SK-N-SH (cell line): ENCODE results near the gene EFCC1. TPM values are rescaled to one million over a fixed set of nuclear protein-coding genes. Genes with fewer than 3 reads are reported as not detected.

Experiments
- CTCF ChIA-PET: fragments of 300-600, 350-600 bp; formaldehyde crosslinking; extraction: SDS; loops from one replicate; lab custom pipeline; 2021; lab: Yijun Ruan, JAX
- POLR2A ChIA-PET: fragments of 350-600 bp; sonication (Branson Sonifier 250); formaldehyde crosslinking; extraction: SDS; loops from one replicate; lab custom pipeline; 2020; ENCODE audit warnings: antibody characterized with exemption, inconsistent platforms; lab: Yijun Ruan, JAX
- DNase-seq: peaks from one replicate; pipeline ENCODE4 v3.0.0; 2012
- H2AFZ ChIP-seq: fragments of 200-600 bp; sonication (generic); 2 replicates; pipeline ENCODE4 v1.8.1; 2016; ENCODE audit warnings: antibody characterized with exemption, mild to moderate bottlenecking, low read depth
- H3F3A ChIP-seq: fragments of 200-600 bp; sonication (generic); replicated peaks from 2 replicates; pipeline ENCODE3; 2016; ENCODE audit warnings: antibody characterized with exemption, mild to moderate bottlenecking; ENCODE audit not compliant: insufficient read depth
- H3K27ac ChIP-seq, 2 experiments: fragments of 200-500 bp in 1 of 2; fragments of 200-600 bp in 1 of 2; sonication (Bioruptor generic) in 1 of 2; sonication (generic), shearing (Covaris generic) in 1 of 2; 2 replicates each; pipeline versions ENCODE4 v1.5.1 to v1.6.1; 2014 to 2016; ENCODE audit warnings: low read depth in 2 of 2, inconsistent platforms in 1 of 2, low read length in 1 of 2, mild to moderate bottlenecking in 1 of 2, mixed read lengths in 1 of 2
- H3K27me3 ChIP-seq: fragments of 200-600 bp; sonication (generic), shearing (Covaris generic); 2 replicates; pipeline ENCODE4 v1.6.1; 2016; ENCODE audit warnings: mixed run types; ENCODE audit not compliant: insufficient read depth
- H3K36me3 ChIP-seq, 2 experiments: fragments of 200-500 bp in 1 of 2; fragments of 200-600 bp in 1 of 2; sonication (Bioruptor generic) in 1 of 2; sonication (generic) in 1 of 2; replicated peaks in 1 of 2; 2 replicates each; pipeline versions ENCODE3 to v1.5.1; 2014 to 2016; ENCODE audit warnings: low read length in 1 of 2, mild to moderate bottlenecking in 1 of 2; ENCODE audit not compliant: insufficient read depth in 2 of 2, control insufficient read depth in 1 of 2
- H3K4me1 ChIP-seq, 2 experiments: fragments of 200-500 bp in 1 of 2; fragments of 200-600 bp in 1 of 2; sonication (Bioruptor generic) in 1 of 2; sonication (generic), shearing (Covaris generic) in 1 of 2; 2 replicates each; pipeline versions ENCODE4 v1.5.1 to v1.6.1; 2014 to 2016; ENCODE audit warnings: low read depth in 1 of 2, low read length in 1 of 2, mixed run types in 1 of 2; ENCODE audit not compliant: insufficient read depth in 2 of 2, control insufficient read depth in 1 of 2
- H3K4me2 ChIP-seq: fragments of 200-600 bp; sonication (generic), shearing (Covaris generic); 2 replicates; pipeline ENCODE4 v1.6.1; 2017; ENCODE audit warnings: mixed run types
- H3K4me3 ChIP-seq, 2 experiments: fragments of 200-500 bp in 1 of 2; fragments of 200-600 bp in 1 of 2; sonication (Bioruptor generic) in 1 of 2; sonication (generic), shearing (Covaris generic) in 1 of 2; 2 replicates each; pipeline versions ENCODE4 v1.5.1 to v1.8.1; 2014 to 2016; ENCODE audit warnings: low read depth in 2 of 2, inconsistent platforms in 1 of 2, low read length in 1 of 2, mild to moderate bottlenecking in 1 of 2, mixed read lengths in 1 of 2, moderate library complexity in 1 of 2
- H3K79me2 ChIP-seq: fragments of 200-600 bp; sonication (generic); 2 replicates; pipeline ENCODE4 v1.8.1; 2017; ENCODE audit warnings: mild to moderate bottlenecking; ENCODE audit not compliant: insufficient read depth
- H3K9ac ChIP-seq: fragments of 200-600 bp; sonication (generic); 2 replicates; pipeline ENCODE4 v1.6.1; 2017; ENCODE audit warnings: mixed run types
- H3K9me2 ChIP-seq: fragments of 200-600 bp; sonication (generic); 2 replicates; pipeline ENCODE4 v1.6.1; 2017; ENCODE audit warnings: mixed run types
- H3K9me3 ChIP-seq: fragments of 200-600 bp; sonication (generic); 2 replicates; pipeline ENCODE4 v1.6.1; 2017; ENCODE audit warnings: mixed run types, mild to moderate bottlenecking, moderate library complexity
- H4K20me1 ChIP-seq: fragments of 200-600 bp; sonication (generic); 2 replicates; pipeline ENCODE4 v1.6.1; 2017; ENCODE audit warnings: mild to moderate bottlenecking, mixed run types; ENCODE audit not compliant: insufficient read depth
- CHD2 ChIP-seq: fragments of 150-350 bp; IDR thresholded peaks from 2 replicates; pipeline ENCODE4 v1.6.1; 2018; ENCODE audit warnings: low read length; ENCODE audit not compliant: partially characterized antibody
- EP300 ChIP-seq, 2 experiments: IDR thresholded peaks; 2 replicates each; pipeline versions ENCODE4 v1.4.0 to v1.6.1; 2012; ENCODE audit warnings: borderline replicate concordance in 1 of 2, low read depth in 1 of 2, low read length in 1 of 2
- FOSL2 ChIP-seq: IDR thresholded peaks from 2 replicates; pipeline ENCODE4 v1.4.0; 2012; ENCODE audit warnings: low read depth, mild to moderate bottlenecking, moderate library complexity, borderline replicate concordance
- FOXJ3 ChIP-seq: sonication (generic); formaldehyde crosslinking; IDR thresholded peaks from 2 replicates; pipeline ENCODE4 v1.5.1; 2020; ENCODE audit warnings: mild to moderate bottlenecking, missing genetic modification reagents
- GABPA ChIP-seq: IDR thresholded peaks from 2 replicates; pipeline ENCODE4 v1.4.0; 2012; ENCODE audit warnings: low read depth, mild to moderate bottlenecking
- GATA2 ChIP-seq: sonication (generic); formaldehyde crosslinking; IDR thresholded peaks from 2 replicates; pipeline ENCODE4 v1.5.0; 2020; ENCODE audit warnings: mild to moderate bottlenecking, missing genetic modification reagents
- MEF2A ChIP-seq: IDR thresholded peaks from 2 replicates; pipeline ENCODE4 v1.4.0; 2012; ENCODE audit warnings: low read depth, borderline replicate concordance
- NFIC ChIP-seq: IDR thresholded peaks from 2 replicates; pipeline ENCODE4 v1.4.0; 2012; ENCODE audit warnings: borderline replicate concordance
- WGBS: methylation state at CpG from one replicate; pipeline ENCODE4 v1.1.6; 2017; ENCODE audit warnings: low lambda C conversion rate; 5-methylcytosine and 5-hydroxymethylcytosine counted together
- polyA plus RNA-seq, 3 experiments: library from polyadenylated mRNA; depleted of rRNA; stranded (reverse); fragments of >200 nt; gene quantifications; 2 replicates each; pipeline ENCODE4 v1.2.3, GENCODE V29; 2012
- TF ChIP-seq, protein P1 (sequence below): fragments of 200-600 bp; sonication (generic); IDR thresholded peaks from 2 replicates; pipeline ENCODE4 v1.6.1; 2017; ENCODE audit warnings: antibody characterized with exemption, mild to moderate bottlenecking, moderate library complexity
- TF ChIP-seq, protein P2 (sequence below): IDR thresholded peaks from 2 replicates; pipeline ENCODE4 v1.6.1; 2012; ENCODE audit warnings: mild to moderate bottlenecking, low read depth, low read length, moderate library complexity

EFCC1 gene
- polyA plus RNA-seq, 1 of the 3 experiments (the other 2 are of a cell fraction) = not detected

DNA sequence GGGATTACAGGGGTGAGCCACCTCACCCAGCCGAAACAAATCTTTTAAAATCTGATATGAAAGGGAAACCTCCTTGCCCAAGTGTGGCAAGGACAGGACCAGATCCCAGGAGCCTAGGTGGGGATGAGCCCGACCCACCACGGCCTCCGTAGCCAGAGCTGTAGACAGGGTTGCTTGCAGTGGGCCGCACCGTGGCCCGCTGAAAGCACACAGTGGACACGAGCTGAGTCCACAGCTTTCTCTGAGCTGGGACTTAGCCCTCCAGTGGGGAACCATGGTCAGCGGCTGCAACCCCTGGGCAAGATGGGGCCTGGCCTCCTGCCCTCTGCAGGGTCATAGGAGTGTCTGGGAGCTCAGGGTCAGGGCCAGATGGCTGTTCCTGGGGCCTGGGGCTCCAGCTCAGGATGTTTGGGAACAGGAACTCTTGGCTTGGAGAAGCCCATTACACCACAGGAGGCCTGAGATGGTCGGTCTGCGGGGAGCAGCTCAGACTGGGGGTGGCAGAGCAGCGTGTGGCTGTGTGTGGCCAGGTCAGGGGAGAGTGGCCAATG is 84.1 kb downstream of the EFCC1 start:
- Histone ChIP-seq H3K9ac (no peak overlapping the region), H3K27me3 (no peaks in the 10 kb centered on the region), H3F3A (no peaks in the 10 kb centered on the region), H3K79me2 (no peaks in the 10 kb centered on the region), H3K4me1 (no peaks in the 10 kb centered on the region), H3K9me3 (no peaks in the 10 kb centered on the region), H3K36me3 (no peaks in the 10 kb centered on the region), H4K20me1 (no peaks in the 10 kb centered on the region), H3K4me2 (no peak overlapping the region), H3K9me2 (no peaks in the 10 kb centered on the region), H2AFZ (no peak overlapping the region), H3K4me3 (no peak overlapping the region), H3K27ac (no peak overlapping the region)
- DNase-seq = no peak
- ChIA-PET CTCF (interaction anchor here (1.2 to 2.5 kb wide), 2 partner anchors 104 to 115 kb away, joined by 3 to 15 read pairs; no protein-coding TSS in a partner anchor), POLR2A (no interaction called here)
- TF ChIP-seq FOXJ3 (CRISPR knock-in tag) (no peak), CHD2 (no peak), NFIC (no peak), MEF2A (no peak)
- 98% methylated on average over 4 of the region's 12 CpGs for WGBS

DNA sequence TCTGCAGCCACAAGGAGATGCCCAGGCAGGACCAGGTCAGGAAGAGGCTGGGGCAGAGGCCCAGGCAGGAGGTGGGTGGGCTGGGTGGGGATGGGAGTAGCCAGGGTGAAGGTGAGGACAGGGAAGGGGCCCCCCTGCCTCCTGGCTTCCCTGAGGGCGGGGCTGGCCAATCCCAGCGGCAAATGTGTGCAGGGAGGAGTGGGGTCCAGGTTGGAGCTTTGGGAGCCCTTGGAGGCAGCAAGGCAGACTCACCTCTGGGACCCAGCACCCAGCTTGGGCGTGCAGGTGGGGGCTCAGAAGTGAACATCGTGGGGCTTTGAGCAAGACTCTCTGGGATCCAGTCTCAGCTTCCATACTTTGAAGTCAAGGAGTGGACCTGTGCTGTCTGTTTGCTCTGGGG is 84.7 kb downstream of the EFCC1 start:
- H3K4me3 ChIP-seq = no peak overlapping the region
- H4K20me1 ChIP-seq = no peaks in the 10 kb centered on the region
- no peaks in the 10 kb centered on the region for H3K9me2 ChIP-seq
- POLR2A ChIA-PET = no interaction called here
- H3K4me1 ChIP-seq = no peaks in the 10 kb centered on the region
- CTCF ChIA-PET = interaction anchor here (1.2 to 2.5 kb wide), 2 partner anchors 105 to 115 kb away, joined by 3 to 15 read pairs; no protein-coding TSS in a partner anchor
- no peak overlapping the region for H3K9ac ChIP-seq
- H3K4me2 ChIP-seq = no peak overlapping the region
- H3K9me3 ChIP-seq = no peaks in the 10 kb centered on the region
- WGBS = 90% methylated on average over 2 of the region's 4 CpGs
- H3F3A ChIP-seq = no peaks in the 10 kb centered on the region
- H3K79me2 ChIP-seq = no peaks in the 10 kb centered on the region
- TF ChIP-seq, protein P1, sequence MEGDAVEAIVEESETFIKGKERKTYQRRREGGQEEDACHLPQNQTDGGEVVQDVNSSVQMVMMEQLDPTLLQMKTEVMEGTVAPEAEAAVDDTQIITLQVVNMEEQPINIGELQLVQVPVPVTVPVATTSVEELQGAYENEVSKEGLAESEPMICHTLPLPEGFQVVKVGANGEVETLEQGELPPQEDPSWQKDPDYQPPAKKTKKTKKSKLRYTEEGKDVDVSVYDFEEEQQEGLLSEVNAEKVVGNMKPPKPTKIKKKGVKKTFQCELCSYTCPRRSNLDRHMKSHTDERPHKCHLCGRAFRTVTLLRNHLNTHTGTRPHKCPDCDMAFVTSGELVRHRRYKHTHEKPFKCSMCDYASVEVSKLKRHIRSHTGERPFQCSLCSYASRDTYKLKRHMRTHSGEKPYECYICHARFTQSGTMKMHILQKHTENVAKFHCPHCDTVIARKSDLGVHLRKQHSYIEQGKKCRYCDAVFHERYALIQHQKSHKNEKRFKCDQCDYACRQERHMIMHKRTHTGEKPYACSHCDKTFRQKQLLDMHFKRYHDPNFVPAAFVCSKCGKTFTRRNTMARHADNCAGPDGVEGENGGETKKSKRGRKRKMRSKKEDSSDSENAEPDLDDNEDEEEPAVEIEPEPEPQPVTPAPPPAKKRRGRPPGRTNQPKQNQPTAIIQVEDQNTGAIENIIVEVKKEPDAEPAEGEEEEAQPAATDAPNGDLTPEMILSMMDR = no peak
- TF ChIP-seq GABPA = no peak
- no peaks in the 10 kb centered on the region for H3K36me3 ChIP-seq
- H2AFZ ChIP-seq = no peak overlapping the region
- no peak for DNase-seq
- H3K27me3 ChIP-seq = no peaks in the 10 kb centered on the region
- no peak overlapping the region for H3K27ac ChIP-seq

DNA sequence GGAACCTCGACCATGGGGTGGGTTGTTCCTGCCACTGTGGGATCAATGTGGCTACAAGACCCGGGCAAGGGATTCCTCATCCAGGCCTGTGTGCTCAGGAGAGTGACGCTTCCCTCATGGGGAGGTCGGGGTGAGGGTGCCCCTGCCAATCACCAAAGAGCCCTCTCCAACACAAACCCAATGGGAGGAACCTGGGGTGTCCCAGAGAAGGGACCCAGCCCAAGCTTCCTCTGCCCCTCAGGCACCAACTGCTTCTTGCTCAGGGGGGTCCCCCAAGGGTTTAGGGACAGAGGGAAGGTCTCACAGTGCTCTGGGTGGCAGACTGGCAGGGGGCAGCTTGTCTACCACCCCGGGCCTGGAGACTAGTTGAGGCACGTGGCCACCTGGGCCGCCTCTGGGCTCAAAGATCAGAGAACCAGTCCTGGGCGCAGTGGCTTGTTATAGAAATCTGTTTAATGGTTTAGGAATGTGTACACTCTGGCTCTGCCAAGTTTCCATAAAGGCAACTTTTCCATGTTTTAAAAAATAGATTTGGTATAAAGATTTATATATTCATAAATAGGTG is 86.1 kb downstream of the EFCC1 start:
- no peaks in the 10 kb centered on the region for H4K20me1 ChIP-seq
- no peaks in the 10 kb centered on the region for H3K27me3 ChIP-seq
- no peak for DNase-seq
- TF ChIP-seq FOSL2 (no peak), GATA2 (CRISPR knock-in tag) (no peak), EP300 (IDR thresholded peaks at IDR 0.05; ENCODE audit: borderline replicate concordance in 1 of 2, low read depth in 1 of 2, low read length in 1 of 2) (no peak), NFIC (no peak), GABPA (no peak)
- TF ChIP-seq, protein P2, sequence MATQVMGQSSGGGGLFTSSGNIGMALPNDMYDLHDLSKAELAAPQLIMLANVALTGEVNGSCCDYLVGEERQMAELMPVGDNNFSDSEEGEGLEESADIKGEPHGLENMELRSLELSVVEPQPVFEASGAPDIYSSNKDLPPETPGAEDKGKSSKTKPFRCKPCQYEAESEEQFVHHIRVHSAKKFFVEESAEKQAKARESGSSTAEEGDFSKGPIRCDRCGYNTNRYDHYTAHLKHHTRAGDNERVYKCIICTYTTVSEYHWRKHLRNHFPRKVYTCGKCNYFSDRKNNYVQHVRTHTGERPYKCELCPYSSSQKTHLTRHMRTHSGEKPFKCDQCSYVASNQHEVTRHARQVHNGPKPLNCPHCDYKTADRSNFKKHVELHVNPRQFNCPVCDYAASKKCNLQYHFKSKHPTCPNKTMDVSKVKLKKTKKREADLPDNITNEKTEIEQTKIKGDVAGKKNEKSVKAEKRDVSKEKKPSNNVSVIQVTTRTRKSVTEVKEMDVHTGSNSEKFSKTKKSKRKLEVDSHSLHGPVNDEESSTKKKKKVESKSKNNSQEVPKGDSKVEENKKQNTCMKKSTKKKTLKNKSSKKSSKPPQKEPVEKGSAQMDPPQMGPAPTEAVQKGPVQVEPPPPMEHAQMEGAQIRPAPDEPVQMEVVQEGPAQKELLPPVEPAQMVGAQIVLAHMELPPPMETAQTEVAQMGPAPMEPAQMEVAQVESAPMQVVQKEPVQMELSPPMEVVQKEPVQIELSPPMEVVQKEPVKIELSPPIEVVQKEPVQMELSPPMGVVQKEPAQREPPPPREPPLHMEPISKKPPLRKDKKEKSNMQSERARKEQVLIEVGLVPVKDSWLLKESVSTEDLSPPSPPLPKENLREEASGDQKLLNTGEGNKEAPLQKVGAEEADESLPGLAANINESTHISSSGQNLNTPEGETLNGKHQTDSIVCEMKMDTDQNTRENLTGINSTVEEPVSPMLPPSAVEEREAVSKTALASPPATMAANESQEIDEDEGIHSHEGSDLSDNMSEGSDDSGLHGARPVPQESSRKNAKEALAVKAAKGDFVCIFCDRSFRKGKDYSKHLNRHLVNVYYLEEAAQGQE = no peak
- no peaks in the 10 kb centered on the region for H3K4me1 ChIP-seq
- H3K9me2 ChIP-seq = no peaks in the 10 kb centered on the region
- H3K4me2 ChIP-seq = no peak overlapping the region
- no peaks in the 10 kb centered on the region for H3K9me3 ChIP-seq
- no peak overlapping the region for H3K27ac ChIP-seq
- no peak overlapping the region for H2AFZ ChIP-seq
- H3K9ac ChIP-seq = no peak overlapping the region
- peaks cover 0 to 2% of the 10 kb centered on the region in 2 experiments for H3K36me3 ChIP-seq
- WGBS = 68% methylated on average over 4 of the region's 8 CpGs
- H3K79me2 ChIP-seq = no peaks in the 10 kb centered on the region
- H3F3A ChIP-seq = no peaks in the 10 kb centered on the region
- POLR2A ChIA-PET = no interaction called here
- H3K4me3 ChIP-seq = no peak overlapping the region
- CTCF ChIA-PET = interaction anchor here (0.7 to 1.2 kb wide), 2 partner anchors 15 to 33 kb away, joined by 4 to 5 read pairs; no protein-coding TSS in a partner anchor
